Neural progenitor cell (in vitro differentiated cells): Measurements from ENCODE around the gene DMWD.

ENCODE experiments used
- CTCF ChIP-seq: fragments of 200-600 bp; sonication (generic); IDR thresholded peaks from 2 replicates; pipeline ENCODE4 v1.5.1; 2017; ENCODE audit warnings: antibody characterized with exemption, mild to moderate bottlenecking
- EZH2phosphoT487 ChIP-seq: fragments of 200-600 bp; sonication (generic); IDR thresholded peaks from 2 replicates; pipeline ENCODE4 v1.6.1; 2017; ENCODE audit warnings: antibody characterized with exemption

DNA sequence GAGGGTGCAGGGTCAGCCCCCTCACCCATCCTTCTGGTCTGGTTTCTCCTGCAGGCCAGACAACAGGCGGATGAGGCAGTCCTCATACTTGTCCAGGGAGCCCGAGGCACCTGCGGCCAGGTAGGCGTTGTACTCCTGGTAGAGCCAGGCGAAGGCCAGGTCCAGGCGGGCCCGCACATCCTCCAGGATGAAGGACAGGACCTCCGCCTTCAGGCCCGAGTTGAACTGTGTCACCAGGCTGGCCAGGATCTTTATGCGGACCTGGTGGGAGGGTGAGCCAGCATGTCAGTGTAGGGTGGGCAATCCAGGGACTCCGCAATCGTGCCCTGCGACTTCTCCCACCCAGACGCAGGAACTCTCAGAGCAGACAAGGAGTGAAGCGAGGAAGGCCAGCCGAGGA, 36.3 kb upstream of the DMWD start:
- TF ChIP-seq CTCF: no peak
- no peak for TF ChIP-seq EZH2phosphoT487
